NCI-H2196 treated with DMSO at 0.1 percent for 48 hours (cell line): Measurements from ENCODE around the gene LAMA3.

ENCODE experiments used
- DNase-seq: peaks from one replicate; lab custom pipeline; 2025; ENCODE audit not compliant: unreplicated experiment; lab: John Stamatoyannopoulos, UW

LAMA3 gene

GRCh38 chr18:23932385-23933067 lies 243.3 kb downstream of the LAMA3 start:
- no peak for DNase-seq

- no peak for DNase-seq
Observed at GRCh38 chr18:23933407-23933806, 244.2 kb downstream of the LAMA3 start.

GRCh38 chr18:23934252-23934651 lies 245.0 kb downstream of the LAMA3 start:
- DNase-seq: no peak

- no peak for DNase-seq
Observed at GRCh38 chr18:23934863-23935262, 245.6 kb downstream of the LAMA3 start.

GRCh38 chr18:23935804-23936203 lies 246.6 kb downstream of the LAMA3 start:
- no peak for DNase-seq

GRCh38 chr18:23936381-23936958 lies 247.2 kb downstream of the LAMA3 start:
- DNase-seq: no peak

- DNase-seq: no peak
Observed at GRCh38 chr18:23938043-23938756, 248.9 kb downstream of the LAMA3 start.

GRCh38 chr18:23938901-23939341 lies 249.7 kb downstream of the LAMA3 start:
- no peak for DNase-seq

- DNase-seq: no peak
Observed at GRCh38 chr18:23939366-23939765, 250.1 kb downstream of the LAMA3 start.

GRCh38 chr18:23939896-23940295 lies 250.6 kb downstream of the LAMA3 start:
- DNase-seq: no peak

- no peak for DNase-seq
Observed at GRCh38 chr18:23941791-23942190, 252.5 kb downstream of the LAMA3 start.

- no peak for DNase-seq
Observed at GRCh38 chr18:23943104-23943503, 253.9 kb downstream of the LAMA3 start.

- no peak for DNase-seq
Observed at GRCh38 chr18:23943903-23944624, 254.8 kb downstream of the LAMA3 start.

- no peak for DNase-seq
Observed at GRCh38 chr18:23945416-23946079, 256.3 kb downstream of the LAMA3 start.

GRCh38 chr18:23949863-23950262 lies 260.6 kb downstream of the LAMA3 start:
- DNase-seq: no peak

- no peak for DNase-seq
Observed at GRCh38 chr18:23950644-23951043, 261.4 kb downstream of the LAMA3 start.

GRCh38 chr18:23951206-23951605 lies 262.0 kb downstream of the LAMA3 start:
- DNase-seq: no peak

GRCh38 chr18:23953984-23954383 lies 264.7 kb downstream of the LAMA3 start:
- DNase-seq: no peak

- DNase-seq: no peak
Observed at GRCh38 chr18:23956483-23956882, 267.2 kb downstream of the LAMA3 start.

- no peak for DNase-seq
Observed at GRCh38 chr18:23958036-23958435, 268.8 kb downstream of the LAMA3 start.
